Vein endothelial cell (primary cell): ENCODE results near the gene MIER1. TPM values are rescaled to one million over a fixed set of nuclear protein-coding genes. Genes with fewer than 3 reads are reported as not detected.

Source experiments
- total RNA-seq: library from RNA; depleted of rRNA; stranded (reverse); fragments of >200 nt; gene quantifications from 2 replicates; pipeline ENCODE4 v1.2.3, GENCODE V29; 2012

Gene MIER1
- total RNA-seq: 33.0 and 39.5 TPM in 2 replicates

GRCh38 chr1:66924756-66925557 lies at the start of gene MIER1, which contains the start of gene DNAI4:
Gene MIER1 (plus strand): TSS chr1:66924990. CDS start chr1:66925029, 39 bp downstream.
Gene DNAI4 (minus strand): TSS chr1:66924856. CDS start chr1:66924831, 25 bp downstream.

Other genes with a start within 250 kb of the MIER1 start
- gene DYNLT5, start 172.5 kb upstream of the MIER1 start, total RNA-seq: 3.4 and 3.9 TPM in 2 replicates
- not detected in 2 replicates for gene INSL5, start 123.7 kb upstream of the MIER1 start, total RNA-seq
- gene DNAI4, start 134 bp upstream of the MIER1 start, total RNA-seq: 1.6 and 2.6 TPM in 2 replicates
- 4.9 and 5.4 TPM in 2 replicates for gene SLC35D1, start 129.2 kb downstream of the MIER1 start, total RNA-seq
- gene C1orf141, start 210.0 kb downstream of the MIER1 start, total RNA-seq: not detected in 2 replicates
- not detected in 2 replicates for gene IL23R, start 241.5 kb downstream of the MIER1 start, total RNA-seq